Kidney glomerular epithelial cell (primary cell): ENCODE measurements around the gene BSND.

Source experiments
- DNase-seq: peaks from one replicate; lab custom pipeline; 2025; lab: John Stamatoyannopoulos, UW

Gene BSND

DNA sequence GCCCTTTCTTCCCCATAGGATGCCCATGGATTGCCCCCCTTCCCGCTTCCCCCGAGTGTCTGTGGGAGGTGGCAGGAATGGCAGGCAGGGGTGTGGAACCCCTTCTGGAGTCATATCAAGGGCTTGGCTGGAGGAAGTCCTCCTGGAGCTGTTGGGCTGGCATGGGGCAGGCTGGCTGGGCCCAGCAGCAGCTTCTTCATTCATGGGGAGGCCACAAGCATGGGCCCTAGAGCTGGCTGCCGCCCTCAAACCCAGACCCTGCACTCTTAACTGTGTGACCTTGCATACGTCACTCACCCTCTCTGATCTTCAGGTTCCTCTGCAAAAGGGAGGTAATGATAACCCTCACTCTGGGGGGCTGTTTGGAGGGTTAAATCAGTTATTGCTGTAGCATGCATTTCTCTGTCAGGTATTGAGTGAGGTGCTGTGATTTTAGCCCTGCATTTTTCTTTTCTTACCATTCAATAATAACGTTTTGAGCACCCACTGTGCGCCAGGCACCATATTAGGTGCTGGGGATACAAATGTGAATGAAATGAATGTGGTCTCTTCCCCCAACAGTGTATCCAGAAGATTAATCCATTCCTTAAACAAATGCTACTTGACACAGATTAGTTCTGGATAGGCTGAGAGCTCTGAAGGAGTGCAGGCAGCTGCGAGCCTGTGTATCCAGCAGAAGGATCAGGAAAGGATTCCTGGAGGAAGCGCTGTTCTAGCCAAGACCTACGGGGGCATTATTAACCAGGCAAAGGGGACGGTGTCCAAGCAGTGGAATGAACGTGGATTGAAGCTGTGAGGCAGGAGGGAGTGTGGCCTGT is 49.9 kb downstream of the BSND start:
- no peak for DNase-seq

DNA sequence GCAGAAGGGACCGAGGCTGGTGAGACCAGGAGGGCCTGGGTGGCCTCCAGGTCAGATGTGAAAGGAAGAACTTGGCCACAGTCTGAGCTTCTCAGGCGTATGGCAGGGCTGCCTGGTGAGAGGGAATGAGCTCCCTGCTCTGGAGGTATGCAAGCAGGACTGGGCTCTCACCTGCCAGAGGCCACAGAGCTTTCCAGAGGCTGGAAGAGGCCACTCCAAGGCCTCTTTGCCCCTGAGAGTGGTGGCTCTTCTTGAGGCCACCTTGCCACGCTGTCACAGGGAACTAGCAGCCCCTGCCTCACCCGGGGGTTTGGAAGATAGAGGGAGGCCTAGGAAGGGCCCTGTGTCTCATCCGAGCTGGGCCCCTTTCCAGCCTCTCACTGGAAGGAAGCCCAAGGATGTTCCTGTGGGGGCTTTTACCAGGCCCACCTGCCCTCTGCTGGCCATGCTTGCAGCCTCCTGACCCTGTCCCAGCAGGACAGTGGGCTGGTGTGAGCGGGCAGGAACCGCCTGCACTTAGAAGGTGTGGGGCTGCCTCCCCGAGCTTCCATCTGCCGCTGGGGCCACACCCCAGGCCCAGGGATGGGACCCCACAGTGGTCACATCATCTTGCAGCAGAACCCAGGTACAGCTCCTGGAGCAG is 50.7 kb downstream of the BSND start:
- DNase-seq: no peak

DNA sequence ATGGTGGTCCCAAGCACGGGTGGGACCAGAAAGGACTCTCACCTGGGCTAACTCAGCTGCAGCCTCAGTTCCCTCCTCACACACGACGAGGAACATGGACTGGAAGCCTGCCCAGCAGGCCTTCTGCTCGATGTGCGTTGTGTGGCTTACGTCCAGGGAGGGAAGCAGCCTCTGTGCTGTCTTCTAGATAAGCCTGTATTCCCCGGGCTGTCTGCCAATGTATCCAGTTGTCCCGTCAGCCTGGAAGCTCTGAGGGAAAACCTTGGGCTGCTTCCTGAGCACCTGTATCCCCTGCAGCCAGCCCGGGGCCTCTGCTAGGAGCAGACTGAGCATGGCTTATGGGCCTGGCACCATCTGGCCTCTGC is 51.2 kb downstream of the BSND start:
- DNase-seq: no peak

DNA sequence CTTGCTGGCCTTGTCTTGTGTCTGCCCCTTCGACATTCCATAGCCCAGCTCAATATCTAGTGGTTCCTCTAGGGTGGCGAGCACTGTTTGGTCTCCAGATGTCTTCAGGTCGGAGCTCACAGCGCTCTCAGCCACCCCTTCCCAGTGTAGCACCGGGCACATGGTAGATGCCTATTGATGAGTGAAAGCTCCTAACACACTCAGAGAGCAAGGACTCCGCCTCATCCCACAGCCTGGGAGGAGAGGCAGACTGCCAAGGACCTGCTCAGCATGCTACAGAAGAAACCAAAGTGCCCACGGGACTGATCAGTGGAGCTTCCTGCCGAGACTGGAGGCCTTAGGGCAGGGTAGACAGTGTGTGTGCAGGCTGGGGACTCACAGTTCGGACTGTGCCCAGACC is 51.5 kb downstream of the BSND start:
- DNase-seq: no peak

DNA sequence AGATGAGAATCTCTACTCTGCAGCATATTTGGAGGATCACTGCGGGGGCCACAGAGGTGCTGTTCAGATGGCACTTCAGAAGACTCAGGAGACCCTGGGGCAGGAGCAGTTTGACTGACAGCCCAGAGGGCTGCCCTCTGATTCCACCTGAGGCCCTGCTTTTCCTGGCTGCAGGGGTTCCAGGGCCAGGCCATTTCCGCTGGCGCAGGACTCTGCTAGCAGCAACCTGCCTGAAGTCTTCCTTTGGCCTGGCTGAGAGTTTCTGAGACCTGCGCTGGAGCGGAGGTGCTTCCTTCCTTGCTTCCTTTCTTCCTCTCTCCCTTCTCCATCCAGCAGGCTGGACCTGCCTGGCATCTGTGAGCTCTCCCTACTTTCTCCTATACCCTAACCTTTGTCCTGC is 52.4 kb downstream of the BSND start:
- no peak for DNase-seq

DNA sequence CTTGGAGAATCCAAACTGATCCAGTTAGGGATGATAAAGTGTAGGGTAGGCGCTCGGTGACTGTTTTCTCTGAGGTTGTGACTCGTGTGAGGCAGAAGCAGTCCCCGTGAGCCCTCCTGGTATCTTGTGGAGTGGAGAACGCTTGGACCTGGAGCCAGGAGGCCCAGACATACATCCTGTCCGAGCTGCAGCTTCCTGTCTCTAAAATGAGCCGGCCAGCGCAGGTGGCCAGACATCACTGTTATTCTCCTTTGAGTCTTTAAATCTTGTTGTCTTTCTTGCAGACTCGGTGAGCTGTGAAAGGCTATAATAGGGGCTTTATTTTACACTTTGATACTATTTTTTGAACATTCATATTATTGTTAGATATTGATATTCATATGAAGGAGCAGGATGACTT is 52.9 kb downstream of the BSND start:
- no peak for DNase-seq

DNA sequence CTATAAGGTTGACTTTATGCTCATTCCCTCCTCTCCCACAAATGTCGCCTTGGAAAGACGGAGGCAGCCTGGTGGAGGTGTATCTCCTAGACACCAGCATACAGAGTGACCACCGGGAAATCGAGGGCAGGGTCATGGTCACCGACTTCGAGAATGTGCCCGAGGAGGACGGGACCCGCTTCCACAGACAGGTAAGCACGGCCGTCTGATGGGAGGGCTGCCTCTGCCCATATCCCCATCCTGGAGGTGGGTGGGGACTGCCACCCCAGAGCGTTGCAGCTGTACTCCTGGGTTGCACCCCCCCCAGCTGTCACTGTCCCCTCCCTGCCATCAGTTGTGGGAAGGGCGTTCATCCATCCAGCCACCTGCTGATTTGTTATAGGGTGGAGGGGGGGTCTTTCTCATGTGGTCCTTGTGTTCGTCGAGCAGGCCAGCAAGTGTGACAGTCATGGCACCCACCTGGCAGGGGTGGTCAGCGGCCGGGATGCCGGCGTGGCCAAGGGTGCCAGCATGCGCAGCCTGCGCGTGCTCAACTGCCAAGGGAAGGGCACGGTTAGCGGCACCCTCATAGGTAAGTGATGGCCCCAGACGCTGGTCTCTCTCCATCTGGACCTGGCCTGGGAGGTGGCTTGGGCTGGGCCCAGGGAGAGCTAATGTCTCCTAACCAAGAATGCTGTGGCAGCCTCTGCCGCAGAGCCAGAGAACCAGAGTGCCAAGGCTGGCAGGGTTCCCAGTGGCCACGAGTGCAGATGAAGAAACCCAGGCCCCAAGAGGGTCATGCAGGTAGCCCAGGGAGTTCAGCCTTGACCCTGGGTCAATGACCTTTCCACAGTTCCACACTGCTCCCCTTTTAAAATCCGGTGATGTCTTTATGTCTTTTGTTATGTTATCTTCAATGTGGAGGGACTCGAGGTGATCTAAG is 53.7 kb downstream of the BSND start:
- no peak for DNase-seq

DNA sequence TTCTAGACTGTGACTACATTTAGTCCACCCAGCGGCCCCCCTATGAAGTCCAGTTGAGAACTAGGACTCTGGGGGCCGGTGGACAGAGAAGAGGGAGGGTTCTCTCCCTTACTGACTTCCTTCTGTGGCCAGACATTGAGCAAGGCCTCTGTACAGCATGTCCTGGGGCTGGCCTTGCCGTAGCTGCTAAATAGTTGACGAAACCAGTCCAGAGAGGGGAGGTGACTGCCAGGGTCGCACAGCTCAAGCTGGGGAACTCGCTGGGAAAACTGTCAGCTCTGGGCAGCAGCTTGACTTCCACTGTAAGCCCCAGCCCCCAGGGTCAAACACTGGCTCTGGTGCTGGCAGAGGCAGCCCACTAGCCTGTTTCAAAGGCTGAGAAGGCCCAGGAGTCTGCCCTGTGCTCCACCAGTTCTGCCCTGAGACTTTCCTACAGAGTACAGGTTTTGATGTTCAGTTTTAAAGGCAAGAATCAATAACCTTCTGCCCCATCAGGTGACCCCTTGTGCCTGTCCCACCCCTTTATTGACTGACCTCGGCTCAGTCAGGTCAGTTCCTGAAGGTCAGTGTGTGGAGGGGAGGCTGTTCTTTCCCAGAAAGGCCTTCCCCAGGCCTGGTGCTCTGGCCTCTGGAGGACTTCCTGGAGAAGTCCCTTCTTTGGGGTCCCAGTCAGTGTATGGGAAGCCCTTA is 54.7 kb downstream of the BSND start:
- no peak for DNase-seq

DNA sequence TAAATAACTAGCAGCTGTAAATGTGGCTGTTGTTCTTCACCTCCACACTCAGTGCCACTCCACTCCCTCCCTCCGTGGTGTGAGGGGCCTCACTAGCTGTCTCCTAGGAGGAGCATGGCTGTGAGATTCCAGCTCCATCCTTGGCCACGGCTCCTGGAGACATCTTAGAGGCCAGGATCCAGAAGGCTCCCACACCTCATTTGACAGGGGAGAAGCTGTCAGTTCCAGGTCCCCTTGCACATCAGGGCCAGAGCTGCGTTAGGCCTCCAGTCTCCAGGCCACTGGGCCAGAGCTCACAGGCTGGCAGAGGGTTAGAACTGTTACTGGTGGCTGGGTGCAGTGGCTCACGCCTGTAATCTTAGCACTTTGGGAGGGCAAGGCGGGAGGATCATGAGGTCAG is 55.7 kb downstream of the BSND start:
- DNase-seq: no peak

DNA sequence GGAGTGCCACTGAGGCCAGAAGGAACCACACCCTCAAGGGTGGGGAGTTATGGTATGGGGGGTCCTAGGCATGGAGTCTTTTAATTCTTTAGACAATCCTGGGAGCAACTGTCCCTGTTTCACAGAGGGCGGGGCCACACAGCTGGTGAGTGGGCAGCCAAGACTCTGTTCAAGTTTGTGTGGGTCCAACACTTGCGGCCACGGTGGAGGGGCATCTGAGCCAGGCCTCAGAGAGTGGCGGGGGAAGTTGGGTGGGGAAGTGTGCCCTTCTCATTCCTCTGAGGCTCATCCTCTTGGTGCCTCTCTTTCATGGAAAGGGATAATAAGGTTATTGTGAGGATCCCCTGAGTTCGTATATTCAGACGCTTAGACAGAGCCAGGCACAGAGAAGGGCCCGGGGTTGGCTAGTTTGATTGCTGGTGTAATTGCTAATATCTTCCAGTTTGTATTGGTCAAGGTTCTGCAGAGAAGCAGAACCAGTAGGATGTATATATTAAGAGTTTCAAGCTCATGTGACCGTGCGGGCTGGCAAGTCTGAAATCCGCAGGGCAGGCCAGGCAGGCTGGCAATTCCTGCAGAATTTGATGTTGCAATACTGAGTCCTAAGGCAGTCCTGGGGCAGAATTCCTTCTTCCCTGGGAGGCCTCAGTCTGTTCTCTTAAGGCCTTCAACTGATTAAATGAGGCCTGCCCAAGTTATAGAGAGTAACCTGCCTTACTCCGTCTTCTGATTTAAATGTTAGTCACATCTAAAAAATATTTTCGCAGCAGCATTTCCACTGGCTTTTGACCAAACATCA is 56.5 kb downstream of the BSND start:
- no peak for DNase-seq

DNA sequence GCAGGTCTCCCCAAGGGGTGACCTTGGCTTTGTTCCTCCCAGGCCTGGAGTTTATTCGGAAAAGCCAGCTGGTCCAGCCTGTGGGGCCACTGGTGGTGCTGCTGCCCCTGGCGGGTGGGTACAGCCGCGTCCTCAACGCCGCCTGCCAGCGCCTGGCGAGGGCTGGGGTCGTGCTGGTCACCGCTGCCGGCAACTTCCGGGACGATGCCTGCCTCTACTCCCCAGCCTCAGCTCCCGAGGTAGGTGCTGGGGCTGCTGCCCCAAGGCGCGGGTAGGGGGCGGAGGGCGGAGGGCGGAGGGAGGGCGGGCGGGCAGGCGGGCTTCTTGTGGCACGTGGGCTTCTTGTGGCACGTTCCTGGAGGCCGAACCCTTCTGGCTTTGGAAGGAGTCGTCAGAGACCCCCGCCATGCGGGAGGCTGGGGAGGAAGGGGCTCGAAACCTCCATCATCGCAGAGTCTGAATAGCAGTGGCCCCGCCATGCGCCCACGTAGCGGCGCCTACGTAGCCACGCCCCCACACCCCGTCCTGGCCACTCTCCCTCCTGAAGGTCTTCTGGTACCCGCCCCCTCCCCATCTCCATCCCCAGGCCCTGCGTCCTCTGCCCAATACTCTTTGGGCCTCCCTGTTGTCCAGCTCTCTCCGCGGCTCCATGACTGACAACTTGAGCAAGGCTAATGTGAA is 57.4 kb downstream of the BSND start:
- DNase-seq: no peak

DNA sequence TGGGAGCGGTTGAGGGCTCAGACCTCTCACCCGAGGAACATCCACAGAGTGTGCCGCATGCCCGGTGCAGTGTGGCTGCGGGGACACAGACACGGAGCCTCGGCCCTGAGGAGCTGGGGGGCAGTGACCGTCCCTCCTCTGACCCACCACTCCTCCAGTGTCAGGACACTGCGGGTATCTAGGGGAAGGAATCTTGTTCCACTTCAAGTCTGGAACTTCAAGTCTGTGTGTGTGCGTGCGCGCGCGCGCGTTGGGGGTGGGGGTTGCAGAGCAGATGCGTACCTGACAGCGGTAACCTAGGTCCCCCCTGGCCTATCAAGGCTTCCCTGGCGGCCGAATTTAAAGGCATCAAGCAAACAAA is 57.9 kb downstream of the BSND start:
- DNase-seq: no peak

DNA sequence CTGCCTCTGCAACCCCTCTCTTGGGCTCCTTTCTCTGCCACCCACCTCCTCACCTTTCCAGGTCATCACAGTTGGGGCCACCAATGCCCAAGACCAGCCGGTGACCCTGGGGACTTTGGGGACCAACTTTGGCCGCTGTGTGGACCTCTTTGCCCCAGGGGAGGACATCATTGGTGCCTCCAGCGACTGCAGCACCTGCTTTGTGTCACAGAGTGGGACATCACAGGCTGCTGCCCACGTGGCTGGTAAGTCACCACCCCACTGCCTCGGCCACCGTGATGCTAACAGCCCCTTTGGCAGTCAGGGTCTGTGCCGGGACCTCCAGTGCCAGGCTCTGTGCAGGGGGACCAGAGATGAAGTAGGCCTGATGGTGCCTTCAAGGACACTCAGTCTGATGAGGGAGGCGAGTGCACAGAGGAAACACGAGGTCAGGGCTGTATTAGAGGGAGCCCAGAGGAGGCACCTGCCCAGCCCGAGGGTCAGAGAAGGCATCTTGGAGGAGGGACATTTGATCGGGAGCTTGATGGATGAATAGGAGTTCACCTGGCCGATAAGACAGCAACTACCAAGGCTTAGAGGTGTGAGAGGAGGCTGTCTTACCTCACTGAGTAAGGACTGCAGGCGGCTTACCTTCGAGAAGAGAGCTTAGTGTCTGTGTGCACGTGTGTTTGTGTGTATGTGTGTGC is 58.7 kb downstream of the BSND start:
- no peak for DNase-seq

DNA sequence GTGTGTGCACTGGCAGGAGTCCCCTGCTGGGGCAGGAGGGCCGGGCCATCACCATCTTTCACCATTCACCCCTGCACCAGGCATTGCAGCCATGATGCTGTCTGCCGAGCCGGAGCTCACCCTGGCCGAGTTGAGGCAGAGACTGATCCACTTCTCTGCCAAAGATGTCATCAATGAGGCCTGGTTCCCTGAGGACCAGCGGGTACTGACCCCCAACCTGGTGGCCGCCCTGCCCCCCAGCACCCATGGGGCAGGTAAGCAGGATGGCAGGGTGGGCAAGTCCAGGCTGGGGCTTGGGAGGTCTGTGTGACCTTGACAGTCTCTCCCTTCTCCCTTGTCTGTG is 59.2 kb downstream of the BSND start:
- DNase-seq: no peak

DNA sequence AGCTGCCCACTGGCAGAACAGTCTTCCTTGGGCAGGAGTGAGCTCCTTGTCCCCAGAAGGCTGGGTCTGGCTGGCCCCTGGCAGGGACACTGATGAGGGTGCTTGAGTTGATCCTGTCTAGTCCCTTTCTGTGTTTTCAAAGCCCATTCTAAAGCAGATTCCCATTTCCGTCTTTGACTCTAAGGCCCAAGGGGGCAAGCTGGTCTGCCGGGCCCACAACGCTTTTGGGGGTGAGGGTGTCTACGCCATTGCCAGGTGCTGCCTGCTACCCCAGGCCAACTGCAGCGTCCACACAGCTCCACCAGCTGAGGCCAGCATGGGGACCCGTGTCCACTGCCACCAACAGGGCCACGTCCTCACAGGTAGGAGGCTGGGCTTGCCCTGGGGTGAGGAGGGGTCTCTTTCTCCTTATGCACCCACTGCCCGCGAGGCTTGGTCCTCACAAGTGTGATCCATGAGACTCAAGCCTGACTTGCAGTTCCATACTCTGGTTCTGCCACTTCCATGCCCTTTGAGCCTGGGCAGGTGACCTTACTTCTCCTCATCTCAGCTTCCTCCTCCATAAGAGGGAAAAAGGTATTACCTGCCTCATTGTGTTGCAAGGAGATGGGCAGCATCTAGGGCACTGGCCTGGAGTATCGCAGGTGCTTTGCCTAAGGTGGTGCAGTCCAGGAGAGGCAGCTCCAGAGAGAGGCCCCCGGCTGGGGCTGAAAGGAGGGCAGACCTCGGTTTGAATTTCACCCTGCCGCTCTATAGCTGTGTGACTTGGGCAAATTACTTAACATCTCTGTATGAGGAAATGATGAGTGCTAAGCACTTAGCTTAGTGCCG is 60.8 kb downstream of the BSND start:
- DNase-seq: no peak

DNA sequence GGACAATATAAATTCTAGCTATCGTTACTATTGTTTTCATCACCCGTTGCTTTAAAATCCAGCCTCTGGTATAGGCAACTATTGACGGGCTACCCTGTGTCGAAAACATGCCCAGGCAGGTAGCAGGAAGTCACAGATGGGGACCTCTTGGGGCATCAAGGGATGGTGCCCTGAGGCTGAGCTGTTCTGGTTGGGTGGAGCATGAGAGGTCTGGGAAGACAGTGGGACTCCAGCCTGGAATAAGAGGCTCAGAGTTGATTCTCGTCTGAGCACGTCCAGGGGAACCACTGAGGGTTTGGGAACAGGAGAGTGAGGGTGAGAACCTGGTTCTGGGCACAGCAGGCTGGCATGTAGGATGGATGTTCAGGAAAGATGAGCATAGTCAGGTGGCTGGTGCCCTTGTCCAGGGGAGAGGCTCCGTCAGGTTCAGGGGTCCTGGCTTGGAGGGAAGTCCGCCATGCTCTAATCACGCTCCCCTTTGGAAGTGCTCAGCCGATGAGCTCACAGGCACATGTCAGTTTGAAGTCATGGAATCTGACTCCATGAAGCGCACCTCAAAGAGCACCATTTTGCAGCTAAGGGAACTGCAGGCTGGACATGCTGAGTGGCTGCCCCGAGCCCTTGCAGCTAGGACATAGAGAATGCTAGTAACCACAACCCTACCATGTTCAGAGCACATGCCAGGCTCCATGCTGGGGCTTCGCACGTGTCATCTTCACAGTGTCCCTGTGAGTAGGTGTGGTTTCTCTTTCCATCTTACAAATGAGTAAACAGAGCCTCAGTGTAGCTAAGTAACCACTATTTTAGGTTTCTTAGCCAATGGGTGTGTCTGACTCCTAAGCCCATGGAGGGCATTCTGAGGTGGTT is 61.6 kb downstream of the BSND start:
- no peak for DNase-seq

DNA sequence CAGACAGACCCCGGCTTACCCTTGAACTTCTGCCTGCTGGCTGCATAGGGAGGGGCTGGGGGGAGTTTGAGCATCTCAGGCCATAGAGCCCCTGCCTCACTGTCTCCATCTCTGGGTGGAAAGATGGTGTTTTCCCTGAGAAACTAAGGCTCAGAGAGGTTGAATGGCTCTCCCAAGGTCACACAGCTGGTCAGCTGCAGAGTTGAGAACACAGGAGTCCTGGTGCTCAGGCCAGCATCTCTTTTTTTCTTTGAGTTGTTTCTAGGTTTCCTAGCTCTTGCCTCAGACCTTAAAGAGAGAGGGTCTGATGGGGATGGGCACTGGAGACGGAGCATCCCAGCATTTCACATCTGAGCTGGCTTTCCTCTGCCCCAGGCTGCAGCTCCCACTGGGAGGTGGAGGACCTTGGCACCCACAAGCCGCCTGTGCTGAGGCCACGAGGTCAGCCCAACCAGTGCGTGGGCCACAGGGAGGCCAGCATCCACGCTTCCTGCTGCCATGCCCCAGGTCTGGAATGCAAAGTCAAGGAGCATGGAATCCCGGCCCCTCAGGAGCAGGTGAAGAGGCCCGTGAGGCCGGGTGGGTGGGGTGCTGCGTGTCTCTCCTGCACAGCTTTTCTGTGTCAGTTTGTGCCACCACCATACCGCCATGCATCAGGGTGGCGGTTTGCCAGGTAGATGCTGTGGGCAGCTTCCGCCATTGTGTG is 62.4 kb downstream of the BSND start:
- no peak for DNase-seq
